ENCODE data around the gene EXOC5.

The EXOC5 gene

DNA sequence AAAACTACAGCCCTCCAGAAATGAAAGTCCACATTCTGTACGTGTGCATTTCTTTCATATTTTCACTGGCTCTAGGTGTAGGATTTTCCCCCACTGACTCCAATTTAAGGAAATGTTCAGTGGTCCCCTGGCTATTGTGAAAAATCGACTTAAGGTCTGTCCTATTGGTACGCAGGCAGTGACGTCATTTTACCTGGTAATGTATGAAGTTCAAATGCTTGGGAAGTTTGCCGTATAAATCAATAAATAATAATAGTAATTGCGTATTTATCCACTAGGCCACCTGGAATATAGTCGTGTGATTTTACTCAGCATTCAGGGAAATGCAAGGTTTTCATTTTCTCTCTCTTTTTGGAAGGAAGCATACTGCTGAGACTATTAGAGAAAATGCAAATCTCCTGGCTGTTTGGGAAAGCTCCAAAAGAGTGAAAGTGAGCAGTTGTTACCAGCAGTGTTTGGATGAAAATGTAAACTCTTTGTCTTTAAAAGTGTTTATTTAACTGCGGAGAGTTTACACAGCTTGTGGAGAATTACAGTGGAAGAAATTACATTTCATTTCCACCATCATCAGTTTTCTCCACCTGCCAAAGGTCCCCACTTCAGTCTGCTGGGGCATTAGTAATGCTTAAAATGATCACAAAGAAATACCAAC, 107.0 kb downstream of the EXOC5 start:
- DNase-seq (ENCODE audit: low spot score): no peak

- no peak for DNase-seq (ENCODE audit: low spot score)
Measured at GRCh38 chr14:57160333-57160732, 108.4 kb downstream of the EXOC5 start.

DNA sequence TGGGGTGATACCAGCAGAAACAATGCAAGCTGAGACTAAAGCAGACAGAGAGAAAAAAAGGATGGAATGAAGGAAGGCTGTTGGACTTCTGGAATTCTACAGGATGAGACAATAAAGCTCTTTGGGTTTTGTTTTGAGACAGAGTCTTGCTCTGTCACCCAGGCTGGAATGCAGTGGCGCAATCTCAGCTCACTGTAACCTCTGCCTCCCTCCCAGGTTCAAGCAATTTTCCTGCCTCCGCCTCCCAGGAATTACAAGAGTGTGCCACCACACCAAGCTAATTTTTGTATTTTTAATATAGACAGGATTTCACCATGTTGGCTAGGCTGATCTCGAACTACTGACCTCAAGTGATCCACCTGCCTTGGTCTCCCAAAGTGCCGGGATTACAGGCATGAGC, 115.4 kb downstream of the EXOC5 start:
- DNase-seq (ENCODE audit: low spot score): no peak

Data from GM03348 (cell line).